Measurements from ENCODE around the gene DYNC1I1.

DNA sequence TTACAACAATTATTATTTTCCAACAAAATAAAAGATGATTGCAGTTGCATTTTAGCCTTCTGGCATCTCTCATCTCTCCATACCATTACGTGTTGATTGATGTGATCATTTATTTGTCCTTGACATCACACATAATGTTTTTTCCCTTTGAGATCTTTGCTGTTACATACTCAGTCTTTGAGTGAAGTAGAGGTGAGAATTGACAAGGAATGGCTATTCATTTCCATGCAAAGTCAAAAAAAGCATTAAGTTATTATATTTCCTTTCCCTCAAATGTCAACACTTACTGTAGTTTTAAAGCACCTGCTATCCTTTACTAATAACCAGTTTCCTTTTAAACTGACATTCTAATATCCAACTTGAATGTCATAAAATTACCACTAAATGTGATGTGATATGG lies 33.6 kb downstream of the DYNC1I1 start:
- TF ChIP-seq, protein P1, sequence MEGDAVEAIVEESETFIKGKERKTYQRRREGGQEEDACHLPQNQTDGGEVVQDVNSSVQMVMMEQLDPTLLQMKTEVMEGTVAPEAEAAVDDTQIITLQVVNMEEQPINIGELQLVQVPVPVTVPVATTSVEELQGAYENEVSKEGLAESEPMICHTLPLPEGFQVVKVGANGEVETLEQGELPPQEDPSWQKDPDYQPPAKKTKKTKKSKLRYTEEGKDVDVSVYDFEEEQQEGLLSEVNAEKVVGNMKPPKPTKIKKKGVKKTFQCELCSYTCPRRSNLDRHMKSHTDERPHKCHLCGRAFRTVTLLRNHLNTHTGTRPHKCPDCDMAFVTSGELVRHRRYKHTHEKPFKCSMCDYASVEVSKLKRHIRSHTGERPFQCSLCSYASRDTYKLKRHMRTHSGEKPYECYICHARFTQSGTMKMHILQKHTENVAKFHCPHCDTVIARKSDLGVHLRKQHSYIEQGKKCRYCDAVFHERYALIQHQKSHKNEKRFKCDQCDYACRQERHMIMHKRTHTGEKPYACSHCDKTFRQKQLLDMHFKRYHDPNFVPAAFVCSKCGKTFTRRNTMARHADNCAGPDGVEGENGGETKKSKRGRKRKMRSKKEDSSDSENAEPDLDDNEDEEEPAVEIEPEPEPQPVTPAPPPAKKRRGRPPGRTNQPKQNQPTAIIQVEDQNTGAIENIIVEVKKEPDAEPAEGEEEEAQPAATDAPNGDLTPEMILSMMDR (conservative IDR thresholded peaks at IDR 0.05; ENCODE audit: low read length) = no peak
- no peak for TF ChIP-seq EZH2phosphoT487 (IDR thresholded peaks at IDR 0.05; ENCODE audit: borderline replicate concordance)

Data from Loucy (cell line).